ENCODE data around the gene TSHR.

TSHR gene

DNA sequence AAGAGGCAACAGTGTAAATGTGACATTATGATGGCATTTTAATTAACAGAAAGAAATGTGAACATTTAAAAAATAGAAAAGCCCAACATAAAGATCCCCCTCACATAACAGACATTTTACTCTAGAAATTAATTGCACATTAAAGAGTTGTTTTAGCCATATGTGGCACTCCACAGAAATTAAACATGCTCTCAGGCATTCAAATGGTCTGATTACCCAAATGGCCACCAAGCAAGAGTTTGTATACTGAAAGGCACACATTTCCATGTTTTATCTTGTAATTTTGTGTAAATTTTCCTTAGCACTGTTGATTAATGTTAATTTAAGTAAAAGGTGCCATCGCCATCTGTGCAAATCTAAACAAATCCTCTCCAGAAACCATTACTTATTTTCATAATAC, 221.8 kb downstream of the TSHR start:
- no peak for DNase-seq (ENCODE audit: low read depth, low spot score)

DNA sequence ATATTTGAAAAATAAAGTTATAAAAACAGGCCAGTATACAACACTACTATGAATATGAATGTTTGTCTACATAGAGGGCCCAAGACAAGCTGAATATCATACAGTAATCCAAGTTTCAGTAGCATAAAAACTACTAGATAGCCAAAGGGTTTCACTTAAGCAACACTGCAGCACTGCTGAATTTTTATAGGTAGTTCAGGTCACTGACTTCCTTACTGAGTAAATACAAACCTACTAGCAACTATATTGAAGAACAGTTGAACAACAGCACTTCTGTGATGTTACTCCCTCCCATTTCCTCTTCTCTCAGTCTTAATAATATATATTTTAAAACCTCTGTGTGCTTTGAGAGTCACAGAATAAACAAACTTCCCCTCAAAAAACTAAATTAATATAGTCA, 222.6 kb downstream of the TSHR start:
- no peak for DNase-seq (ENCODE audit: low read depth, low spot score)

DNA sequence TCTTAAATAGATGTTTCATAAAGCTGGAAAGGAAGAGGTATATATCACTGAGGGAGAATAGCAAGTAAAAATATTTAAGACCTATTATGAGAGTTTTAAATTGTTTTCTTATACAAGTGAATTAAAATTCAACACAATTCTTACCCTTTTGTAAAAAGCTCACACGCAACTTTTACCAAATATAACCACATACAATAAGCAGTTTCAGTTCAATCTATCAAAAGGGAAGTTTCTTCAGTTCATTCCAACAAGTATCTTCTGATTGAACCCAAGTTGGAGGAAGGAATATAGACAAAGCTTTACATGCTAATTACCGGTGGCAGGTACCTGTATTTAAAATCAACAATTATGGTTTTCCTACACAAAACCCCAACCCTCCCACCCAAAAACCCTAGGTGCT, 224.2 kb downstream of the TSHR start:
- DNase-seq (ENCODE audit: low read depth, low spot score): no peak

DNA sequence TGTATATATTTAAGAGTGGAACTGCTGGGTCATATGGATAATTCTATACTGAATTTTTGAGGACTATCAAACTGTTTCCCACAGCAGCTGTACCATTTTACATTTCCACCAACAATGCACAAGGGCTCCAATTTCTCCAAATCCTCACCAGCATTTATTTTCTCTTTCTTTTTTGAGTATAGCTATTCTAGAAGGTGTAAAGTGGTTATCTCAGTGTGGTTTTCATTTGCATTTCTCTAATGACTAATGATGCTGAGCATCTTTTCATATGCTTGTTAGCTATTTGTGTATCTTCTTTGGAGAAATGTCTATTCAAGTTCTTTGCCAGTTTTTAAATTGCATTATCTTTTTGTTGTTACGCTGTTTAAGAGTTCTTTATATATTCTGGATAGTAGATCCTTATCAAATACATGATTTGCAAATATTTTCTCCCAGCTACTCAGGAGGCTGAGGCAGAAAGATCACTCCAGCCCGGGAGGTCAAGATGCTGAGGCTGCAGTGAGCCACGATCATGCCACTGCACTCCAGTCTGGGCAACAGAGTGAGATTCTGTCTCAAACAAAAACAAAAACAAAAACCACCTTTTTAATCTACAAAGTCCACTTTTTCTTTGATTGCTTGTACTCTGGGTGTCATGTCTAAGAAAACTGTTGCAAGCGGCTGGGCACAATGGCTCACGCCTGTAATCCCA, 232.6 kb downstream of the TSHR start:
- DNase-seq (ENCODE audit: low read depth, low spot score): no peak

DNA sequence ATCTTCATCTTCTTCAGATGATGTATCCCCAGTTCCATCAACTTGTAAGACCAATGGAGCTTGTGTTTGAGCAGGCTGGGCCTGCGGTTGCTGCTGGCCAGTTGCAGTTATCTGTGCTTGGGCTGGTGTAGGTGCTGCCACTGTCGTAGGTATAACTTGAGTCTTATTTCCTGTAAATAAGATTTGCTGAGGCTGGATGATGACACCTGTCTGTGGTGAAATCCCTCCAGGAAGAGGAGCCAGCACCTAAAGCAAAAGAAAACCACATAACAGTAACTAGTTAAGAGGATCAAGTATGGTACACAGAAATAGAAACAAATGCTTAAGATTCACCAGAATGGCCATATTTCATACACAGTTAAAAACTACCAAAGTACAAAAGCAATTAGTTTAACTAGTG, 237.2 kb downstream of the TSHR start:
- no peak for DNase-seq (ENCODE audit: low read depth, low spot score)

DNA sequence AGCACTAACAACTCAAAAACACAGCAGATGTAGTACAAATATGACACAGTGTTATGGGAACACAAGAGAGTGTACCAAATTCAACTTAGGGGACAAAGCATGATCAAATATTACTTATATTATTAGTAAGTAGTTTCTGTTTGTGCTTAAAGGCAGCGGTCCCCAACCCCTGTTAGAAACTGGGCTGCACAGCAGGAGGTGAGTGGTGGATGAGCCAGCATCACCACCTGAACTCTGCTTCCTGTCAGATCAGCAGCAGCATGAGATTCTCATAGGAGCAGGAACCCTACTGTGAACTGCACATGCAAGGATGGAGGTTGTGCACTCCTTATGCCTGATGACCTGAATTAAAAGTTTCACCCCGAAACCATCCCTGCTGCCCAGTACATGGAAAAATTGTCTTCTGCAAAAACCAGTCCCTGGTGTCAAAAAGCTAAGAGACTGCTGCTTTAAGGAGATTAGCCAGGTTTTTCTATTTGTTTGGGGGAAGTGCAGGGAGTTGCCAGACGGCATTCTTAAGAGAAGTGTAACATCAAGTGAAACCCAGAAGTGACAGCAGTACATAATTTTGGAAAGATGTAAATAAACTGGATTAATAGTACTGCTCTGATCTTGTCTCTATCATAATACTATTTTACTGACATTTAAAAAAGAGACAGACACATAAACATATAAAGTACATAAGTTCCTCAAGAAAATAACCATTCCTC, 238.7 kb downstream of the TSHR start:
- DNase-seq (ENCODE audit: low read depth, low spot score): no peak

Measured in ELF-1 (cell line).